Measurements from ENCODE around the gene HIC2.
"Not testable (repeated sequence)": the region's sequence is repeated elsewhere in the genome, so short reads cannot be mapped to it uniquely, and the experiment has no call there.

- TF ChIP-seq POLR2A, POLR2AphosphoS5, CTCF (IDR thresholded peaks at IDR 0.05): not testable (repeated sequence)
These were observed 19.0 kb downstream of the HIC2 start for GRCh38 chr22:21435998-21436810.
